Heart left ventricle (tissue), 13 donors: Measurements from ENCODE around the gene PLN.

Source experiments
- CTCF ChIP-seq, 12 donors: fragments of 200-600 bp; sonication (generic) in 4 of 12; IDR thresholded peaks; one replicate each; pipeline versions ENCODE4 v1.5.0 to v1.8.0; 2018 to 2022; ENCODE audit warnings: antibody characterized with exemption in 12 of 12, mild to moderate bottlenecking in 5 of 12
- POLR2A ChIP-seq, 2 donors: fragments of 450-650 bp; IDR thresholded peaks; one replicate each; pipeline ENCODE4 v1.6.1; 2017; ENCODE audit warnings: antibody characterized with exemption in 2 of 2, mild to moderate bottlenecking in 2 of 2, moderate library complexity in 2 of 2
- donor health status: ischemic (EF 13 %, LVEDD 7.1; RV severe dilation, severe dysfunction).
- donor health status: DM: no; HTN: yes; CAD: no.
- donor health status: DM: no; HTN: no; CAD: no.
- donor health status: ischemic (EF 25% LVEDD 6.9; RV normal size, moderate dysfunction).
- donor health status: ischemic (EF 25% LVEDD 5.7; RV mildly dilated, moderate dysfunction).
- donor health status: ischemic (EF 35%, LVEDD 5.7; RV mildly dilated, moderate dysfunction).
- donor health status: nonischemic (EF 11% LVEDD 7.7; RV severe dilation, severe dysfunction).
- donor health status: DM: yes; HTN: yes; CAD: no.
- donor health status: PGD.
- donor health status: ischemic (EF 29% LVEDD 5.4; RV normal size, mild dysfunction).
- donor health status: nonischemic (EF 23%, LVEDD 6.1; RV moderate dilation, normal function).

DNA sequence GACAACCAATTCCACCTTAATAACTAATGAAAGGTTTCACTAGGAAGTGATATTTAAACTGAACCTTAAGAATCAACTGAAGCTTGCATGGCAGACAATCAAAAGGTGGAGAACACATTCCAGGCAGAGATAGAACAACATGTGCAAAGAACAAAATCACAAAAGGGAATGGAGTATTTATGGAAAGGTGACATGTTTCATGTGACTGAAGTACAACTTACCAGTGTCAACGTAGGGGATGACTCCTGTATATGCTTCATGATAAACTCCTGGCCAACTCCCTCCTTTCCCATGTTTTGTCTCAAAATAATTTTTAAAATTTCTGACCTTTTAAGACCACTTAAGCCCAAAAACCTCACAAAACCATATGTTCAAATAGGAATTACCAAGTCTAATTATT, 6.6 kb downstream of the PLN start:
- TF ChIP-seq CTCF (IDR thresholded peaks at IDR 0.05), result no peak
- no peak for TF ChIP-seq POLR2A (IDR thresholded peaks at IDR 0.05)
